HG02870 (cell line): ENCODE results near the gene ARSK.

Source experiments
- ATAC-seq: cut with Tn5 transposase; IDR thresholded peaks from one replicate; pipeline ENCODE4 v1.9.1; 2021; ENCODE audit warnings: mild to moderate bottlenecking, moderate library complexity; ENCODE audit not compliant: unreplicated experiment

The ARSK gene

DNA sequence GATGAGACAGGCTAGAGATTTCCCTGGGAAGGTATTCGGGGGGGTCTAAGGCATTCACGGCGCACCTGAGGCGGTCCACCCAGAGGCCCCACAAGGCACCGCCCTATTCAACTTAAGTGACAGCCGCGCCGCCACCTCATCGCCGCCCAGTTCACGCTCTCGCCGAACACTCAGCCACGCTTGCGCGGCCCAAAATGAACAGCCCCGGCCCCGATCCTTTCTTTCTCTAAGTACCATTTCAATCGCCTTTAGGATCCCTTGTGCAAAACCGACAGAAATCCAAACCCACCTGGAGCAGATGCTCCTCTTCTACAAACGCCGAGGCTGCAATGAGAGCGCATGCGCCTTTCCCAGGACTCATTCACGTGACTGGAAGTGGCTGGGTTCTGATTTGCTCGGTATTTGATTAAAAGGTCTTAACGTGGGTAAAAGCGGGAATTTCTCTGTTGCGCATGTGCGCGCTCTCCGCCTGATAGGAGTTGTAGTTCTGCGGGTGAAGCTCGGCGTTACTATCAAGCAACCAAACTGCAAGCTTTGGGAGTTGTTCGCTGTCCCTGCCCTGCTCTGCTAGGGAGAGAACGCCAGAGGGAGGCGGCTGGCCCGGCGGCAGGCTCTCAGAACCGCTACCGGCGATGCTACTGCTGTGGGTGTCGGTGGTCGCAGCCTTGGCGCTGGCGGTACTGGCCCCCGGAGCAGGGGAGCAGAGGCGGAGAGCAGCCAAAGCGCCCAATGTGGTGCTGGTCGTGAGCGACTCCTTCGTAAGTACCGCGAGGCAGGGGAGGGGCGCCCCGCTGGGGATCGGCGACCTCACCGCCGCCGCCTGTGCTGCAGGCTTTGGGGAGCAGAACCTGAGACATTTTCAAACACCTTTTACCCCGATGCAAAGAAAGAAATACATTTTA, at the start of gene ARSK, which contains the start of gene SKIC3:
Gene ARSK (plus strand): TSS at position 455 of the 902 bp plus-strand sequence. CDS start 178 bp downstream, at position 633.
Gene SKIC3 (minus strand): TSS at position 331 of the 902 bp plus-strand sequence. CDS start 7,827 bp downstream, outside the sequence.
- peak; percentile 89 for ATAC-seq

- ATAC-seq: no peak
Measured at GRCh38 chr5:95508550-95508949, 46.4 kb upstream of the ARSK start.

DNA sequence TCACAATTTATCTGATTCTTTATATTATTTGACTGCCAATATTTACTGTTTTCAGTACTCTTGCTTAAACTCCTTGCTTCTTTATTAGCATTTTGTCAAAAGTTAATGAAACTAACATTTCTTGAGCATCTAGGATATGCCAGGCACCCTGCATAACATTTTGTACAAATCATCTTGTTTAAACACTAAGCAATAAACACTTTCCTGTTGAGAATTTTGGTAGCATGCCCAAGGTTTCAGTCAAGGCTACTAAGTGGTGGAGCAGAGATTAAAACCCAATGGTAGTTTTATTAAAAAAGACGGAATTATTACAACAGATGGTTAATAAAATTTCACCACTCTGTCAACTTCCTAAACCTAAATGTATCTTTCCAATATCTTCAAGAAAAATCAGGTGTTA, 43.3 kb upstream of the ARSK start:
- no peak for ATAC-seq

GRCh38 chr5:95518417-95518816, 36.5 kb upstream of the ARSK start:
- no peak for ATAC-seq

- no peak for ATAC-seq
Measured at GRCh38 chr5:95519151-95519550, 35.8 kb upstream of the ARSK start.

GRCh38 chr5:95519681-95520080, 35.2 kb upstream of the ARSK start:
- ATAC-seq: no peak

DNA sequence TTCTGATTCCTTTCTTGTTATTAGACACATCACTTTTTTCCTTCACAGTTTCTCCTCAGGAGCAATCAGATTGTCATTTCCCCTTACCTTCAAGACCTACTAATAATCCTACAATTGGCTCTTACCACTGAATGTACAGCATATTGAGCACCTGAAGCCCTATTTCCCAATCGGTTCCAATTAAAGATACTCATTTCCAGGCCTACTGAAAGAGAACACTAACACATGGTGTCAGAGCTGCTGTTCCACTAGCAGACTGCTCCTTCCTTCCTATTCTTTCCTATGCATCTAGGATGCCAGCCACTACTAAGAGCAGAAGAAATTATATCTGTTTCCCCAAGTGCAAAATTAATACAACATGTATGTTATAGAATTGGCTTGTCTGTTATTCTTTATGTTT, 34.7 kb upstream of the ARSK start:
- no peak for ATAC-seq

- no peak for ATAC-seq
Measured at GRCh38 chr5:95524423-95524822, 30.5 kb upstream of the ARSK start.

DNA sequence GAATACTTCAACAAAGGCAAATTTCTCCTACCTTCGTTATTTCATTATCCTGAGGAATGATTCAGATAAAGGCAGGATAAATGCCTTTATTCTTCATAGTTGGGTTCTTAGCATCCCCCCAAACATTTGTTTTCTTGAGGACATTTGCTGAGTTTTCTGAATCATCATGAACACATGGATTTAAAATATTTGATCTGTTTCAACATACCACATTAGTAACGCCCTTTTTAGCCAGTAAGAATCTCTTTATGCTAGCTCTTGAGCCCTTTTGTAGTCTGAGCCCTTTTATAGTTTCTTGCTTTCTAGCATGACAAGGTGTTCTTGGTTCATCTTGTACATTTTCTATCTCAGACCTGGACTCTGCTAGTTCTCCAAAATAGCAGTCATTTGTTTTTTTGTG, 28.0 kb upstream of the ARSK start:
- ATAC-seq: no peak

DNA sequence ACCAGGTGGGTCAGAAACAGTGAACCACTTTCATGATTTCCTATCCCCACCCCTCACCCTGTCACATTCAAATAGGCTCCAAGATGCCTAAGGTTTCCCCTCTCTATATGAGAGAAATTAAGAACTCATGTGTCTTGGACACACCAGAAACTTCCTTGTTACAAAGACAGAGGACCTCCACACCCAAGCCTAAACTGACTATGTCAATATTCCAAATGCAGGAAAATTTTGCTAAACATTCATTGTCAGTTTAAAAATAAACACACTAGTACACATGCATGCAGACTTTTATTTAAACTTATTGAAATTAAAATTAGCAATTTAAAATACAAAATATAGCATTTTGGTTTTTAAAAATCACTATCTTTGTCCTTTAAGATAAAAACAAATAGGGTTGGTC, 26.3 kb upstream of the ARSK start:
- no peak for ATAC-seq

DNA sequence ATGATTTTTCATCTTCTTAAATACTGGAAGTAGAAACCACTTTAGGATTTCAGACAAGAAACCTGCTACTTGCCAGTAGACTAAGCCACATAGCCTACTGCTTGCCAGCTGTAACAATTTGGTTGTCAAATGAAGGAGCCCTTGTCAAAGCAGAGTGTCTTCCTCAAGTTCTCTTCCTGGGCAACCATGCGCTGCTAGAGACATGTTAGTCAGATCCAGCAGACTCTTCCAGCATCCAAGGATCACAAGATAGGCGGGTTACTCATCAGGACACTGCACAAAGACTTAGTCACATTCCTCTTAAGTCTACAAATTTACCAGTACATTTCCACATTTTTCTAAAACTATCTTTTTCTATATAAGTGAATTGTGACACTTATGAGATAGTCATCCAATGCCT, 24.5 kb upstream of the ARSK start:
- no peak for ATAC-seq

GRCh38 chr5:95531491-95531890, 23.4 kb upstream of the ARSK start:
- ATAC-seq: no peak

- ATAC-seq: no peak
Measured at GRCh38 chr5:95532415-95532814, 22.5 kb upstream of the ARSK start.

DNA sequence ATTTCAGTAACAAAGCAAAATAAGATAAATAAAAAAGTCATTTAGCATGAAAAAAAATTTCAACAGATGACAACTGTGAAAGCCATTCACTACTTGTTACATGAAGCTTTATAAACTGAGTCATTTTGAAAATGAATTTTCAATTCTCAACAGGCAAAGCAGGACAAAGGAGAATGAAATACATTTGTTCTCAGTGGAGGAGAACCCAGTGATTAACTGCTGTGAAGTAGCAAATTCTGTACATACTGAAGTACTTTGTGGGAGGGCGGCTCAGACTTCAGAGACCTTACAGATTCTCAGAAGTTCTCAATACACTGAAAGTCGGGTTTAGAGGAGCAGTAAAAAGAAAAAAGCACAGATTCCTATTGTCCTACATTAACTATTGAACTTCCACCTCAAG, 21.8 kb upstream of the ARSK start:
- no peak for ATAC-seq

- ATAC-seq: no peak
Measured at GRCh38 chr5:95533761-95534160, 21.1 kb upstream of the ARSK start.

DNA sequence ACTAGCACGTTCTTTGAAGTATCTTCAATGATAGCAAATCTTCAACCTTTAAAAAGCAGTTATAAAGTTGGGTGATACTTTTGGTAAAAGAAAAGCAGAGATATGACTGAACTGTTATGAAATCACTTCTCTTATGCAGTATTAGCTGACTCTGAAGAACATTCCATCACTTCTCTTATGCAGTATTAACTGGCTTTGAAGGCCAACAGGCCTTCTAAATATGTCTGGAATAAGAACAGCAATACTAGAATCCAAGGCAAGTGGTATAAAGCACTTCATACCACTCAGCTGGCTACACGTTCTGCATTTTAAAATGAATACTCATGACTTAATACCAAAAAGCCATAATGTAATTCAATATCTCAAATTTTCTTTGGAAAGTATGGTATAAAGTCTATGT, 17.4 kb upstream of the ARSK start:
- ATAC-seq: no peak

GRCh38 chr5:95543017-95543705, 11.7 kb upstream of the ARSK start:
- ATAC-seq: no peak

DNA sequence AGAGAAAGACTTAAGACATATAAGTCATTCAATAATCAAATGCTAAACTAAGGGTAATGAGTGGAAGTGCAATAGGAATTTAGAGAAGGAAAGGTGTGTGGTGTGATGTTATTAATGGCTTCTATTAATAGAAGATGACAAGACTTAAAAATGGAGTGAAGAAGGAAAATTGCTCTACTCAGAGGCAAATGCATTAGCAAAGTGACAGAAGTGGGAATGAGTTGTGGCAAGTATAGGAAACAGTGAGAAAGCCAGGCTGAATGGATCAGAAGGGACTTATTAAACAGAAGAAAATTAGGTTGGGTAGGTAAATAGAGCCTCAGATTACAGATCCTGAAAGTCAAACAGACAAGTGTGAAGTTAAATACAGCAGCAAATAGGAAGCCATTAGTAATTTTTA, 5.9 kb upstream of the ARSK start:
- no peak for ATAC-seq

GRCh38 chr5:95554331-95554646, 612 bp upstream of the ARSK start:
- ATAC-seq: peak; percentile 30

DNA sequence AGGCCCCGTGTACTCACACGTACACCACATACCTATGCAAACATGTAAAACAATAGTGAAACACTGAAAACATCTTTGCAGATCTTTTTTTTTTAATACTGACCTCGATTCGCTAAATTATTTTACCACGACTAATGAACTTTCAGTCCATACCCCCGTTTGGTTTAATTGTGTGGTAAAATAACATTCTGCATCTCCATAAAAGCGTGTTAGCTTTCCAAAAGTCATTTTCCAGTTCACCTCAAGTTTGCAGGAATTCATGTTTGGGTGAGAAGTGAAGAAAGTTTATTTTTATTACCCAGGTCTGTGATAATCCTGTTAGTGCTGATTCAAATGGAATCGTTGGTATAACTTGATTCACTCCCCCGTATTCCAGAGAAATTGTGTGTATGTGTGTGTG, 652 bp downstream of the ARSK start:
- no peak for ATAC-seq

GRCh38 chr5:95557841-95558240, 2.9 kb downstream of the ARSK start:
- ATAC-seq: no peak

GRCh38 chr5:95562282-95562681, 7.4 kb downstream of the ARSK start:
- no peak for ATAC-seq
